ENCODE results near the gene ADK. TPM values are rescaled to one million over a fixed set of nuclear protein-coding genes. Genes with fewer than 3 reads are reported as not detected.

ADK gene
- total RNA-seq, 1 donor from 2014 or later, result 47.0 TPM

GRCh38 chr10:74500026-74500704 lies 349.1 kb downstream of the ADK start:
- Mint-ChIP-seq H3K4me1 (ENCODE audit: unreplicated experiment) (peaks cover 41% of the 10 kb centered on the region), H3K9me3 (ENCODE audit: unreplicated experiment) (peaks cover 1% of the 10 kb centered on the region), H3K27ac (ENCODE audit: unreplicated experiment) (no peak overlapping the region), H3K27me3 (ENCODE audit: unreplicated experiment) (no peaks in the 10 kb centered on the region), H3K4me3 (ENCODE audit: unreplicated experiment) (no peak overlapping the region), H3K36me3 (ENCODE audit: unreplicated experiment) (peaks cover 8% of the 10 kb centered on the region)
- TF ChIP-seq CTCF (IDR thresholded peaks at IDR 0.05), result no peak
- DNase-seq (ENCODE audit: extremely low spot score, unreplicated experiment), result no peak

- Mint-ChIP-seq H3K36me3 (ENCODE audit: unreplicated experiment) (peaks cover 8% of the 10 kb centered on the region), H3K9me3 (ENCODE audit: unreplicated experiment) (peaks cover 5% of the 10 kb centered on the region), H3K4me1 (ENCODE audit: unreplicated experiment) (peaks cover 41% of the 10 kb centered on the region), H3K4me3 (ENCODE audit: unreplicated experiment) (no peak overlapping the region), H3K27me3 (ENCODE audit: unreplicated experiment) (no peaks in the 10 kb centered on the region), H3K27ac (ENCODE audit: unreplicated experiment) (peak overlapping the region; percentile 33)
- TF ChIP-seq CTCF (IDR thresholded peaks at IDR 0.05), result no peak
- DNase-seq (ENCODE audit: extremely low spot score, unreplicated experiment), result no peak
Observed at GRCh38 chr10:74500816-74501215, 349.8 kb downstream of the ADK start.

- peaks cover 10% of the 10 kb centered on the region for H3K36me3 Mint-ChIP-seq (ENCODE audit: unreplicated experiment)
- no peak for DNase-seq (ENCODE audit: extremely low spot score, unreplicated experiment)
- peak overlapping the region; percentile 54 for H3K27ac Mint-ChIP-seq (ENCODE audit: unreplicated experiment)
- peaks cover 5% of the 10 kb centered on the region for H3K9me3 Mint-ChIP-seq (ENCODE audit: unreplicated experiment)
- no peak overlapping the region for H3K4me3 Mint-ChIP-seq (ENCODE audit: unreplicated experiment)
- peaks cover 48% of the 10 kb centered on the region for H3K4me1 Mint-ChIP-seq (ENCODE audit: unreplicated experiment)
- no peaks in the 10 kb centered on the region for H3K27me3 Mint-ChIP-seq (ENCODE audit: unreplicated experiment)
- no peak for TF ChIP-seq CTCF (IDR thresholded peaks at IDR 0.05)
Observed at GRCh38 chr10:74502963-74503608, 352.1 kb downstream of the ADK start.

GRCh38 chr10:74507951-74508350 lies 356.9 kb downstream of the ADK start:
- no peak for DNase-seq (ENCODE audit: extremely low spot score, unreplicated experiment)
- Mint-ChIP-seq H3K4me1 (ENCODE audit: unreplicated experiment) (peaks cover 20% of the 10 kb centered on the region), H3K27ac (ENCODE audit: unreplicated experiment) (no peak overlapping the region), H3K4me3 (ENCODE audit: unreplicated experiment) (no peak overlapping the region), H3K36me3 (ENCODE audit: unreplicated experiment) (peaks cover 25% of the 10 kb centered on the region), H3K9me3 (ENCODE audit: unreplicated experiment) (peaks cover 25% of the 10 kb centered on the region), H3K27me3 (ENCODE audit: unreplicated experiment) (no peaks in the 10 kb centered on the region)
- no peak for TF ChIP-seq CTCF (IDR thresholded peaks at IDR 0.05)

- no peak for DNase-seq (ENCODE audit: extremely low spot score, unreplicated experiment)
- Mint-ChIP-seq H3K27ac (ENCODE audit: unreplicated experiment) (no peak overlapping the region), H3K4me3 (ENCODE audit: unreplicated experiment) (no peak overlapping the region), H3K27me3 (ENCODE audit: unreplicated experiment) (no peaks in the 10 kb centered on the region), H3K9me3 (ENCODE audit: unreplicated experiment) (peaks cover 37% of the 10 kb centered on the region), H3K36me3 (ENCODE audit: unreplicated experiment) (peaks cover 42% of the 10 kb centered on the region), H3K4me1 (ENCODE audit: unreplicated experiment) (peaks cover 8% of the 10 kb centered on the region)
- TF ChIP-seq CTCF (IDR thresholded peaks at IDR 0.05), result no peak
Observed at GRCh38 chr10:74510594-74510993, 359.6 kb downstream of the ADK start.
